K562 (cell line): ENCODE measurements around the gene FUT8. TPM values are rescaled to one million over a fixed set of nuclear protein-coding genes. Genes with fewer than 3 reads are reported as not detected.

Experiments
- ATAC-seq: fragments of 200-7000 bp; cut with Tn5 transposase; 3 replicates; pipeline ENCODE4 v1.9.1; 2020; ENCODE audit warnings: moderate library complexity
- BruUV-seq: library from RNA; stranded (reverse); fragments of 400-500 nt; replicated peaks from 2 replicates; lab custom pipeline; 2021; lab: Mats Ljungman, UMichigan
- CTCF ChIA-PET: fragments of 300-600 bp; formaldehyde crosslinking; extraction: SDS; loops from one replicate; lab custom pipeline; 2021; ENCODE audit warnings: low intra/inter-chr PET ratio; lab: Yijun Ruan, JAX
- POLR2A ChIA-PET: fragments of 300-600, 350-650 bp; sonication (Branson Sonifier 250); formaldehyde crosslinking; extraction: SDS; loops from one replicate; lab custom pipeline; 2021; ENCODE audit warnings: antibody characterized with exemption, inconsistent platforms; lab: Yijun Ruan, JAX
- DNase-seq, 4 experiments: peaks; one replicate each; pipeline versions ENCODE4 v3.0.0 to v3.0.0-alpha.2; 2011 to 2018; ENCODE audit warnings: low spot score in 3 of 4, mixed read lengths in 3 of 4; ENCODE audit errors: extremely low read depth in 1 of 4
- FAIRE-seq: peaks from 2 replicates; lab custom pipeline; 2011; peaks lifted over from hg19 to GRCh38; lab: Jason Lieb, UNC
- H2AFZ ChIP-seq: 2 replicates; pipeline ENCODE4 v1.6.0; 2011; ENCODE audit warnings: low read depth, low read length, control low read depth, inconsistent platforms
- H3K27ac ChIP-seq: fragments of 200-600 bp; 3 replicates; pipeline ENCODE4 v1.8.0; 2011; ENCODE audit warnings: low read depth, mild to moderate bottlenecking, control low read depth, inconsistent platforms, low read length, moderate library complexity, mixed read lengths; ENCODE audit errors: extremely low read depth
- H3K27me3 ChIP-seq, 2 experiments: fragments of 300-600 bp in 1 of 2; 2 replicates in 1 of 2; 3 replicates in 1 of 2; pipeline versions ENCODE4 v1.6.0 to v1.8.0; 2011; ENCODE audit warnings: inconsistent platforms in 2 of 2, low read length in 2 of 2, mild to moderate bottlenecking in 1 of 2, mixed read lengths in 1 of 2, moderate library complexity in 1 of 2; ENCODE audit not compliant: control insufficient read depth in 2 of 2, insufficient read depth in 2 of 2
- H3K36me3 ChIP-seq: fragments of 300-600 bp; 3 replicates; pipeline ENCODE4 v1.8.0; 2011; ENCODE audit warnings: mild to moderate bottlenecking, low read length, inconsistent platforms; ENCODE audit not compliant: control insufficient read depth, insufficient read depth
- H3K4me1 ChIP-seq, 2 experiments: fragments of 200-600 bp in 1 of 2; replicated peaks in 1 of 2; 2 replicates in 1 of 2; 3 replicates in 1 of 2; pipeline versions ENCODE4 v1.5.1 to v1.8.0; 2011; ENCODE audit warnings: inconsistent platforms in 2 of 2, low read length in 2 of 2, mild to moderate bottlenecking in 1 of 2, mixed read lengths in 1 of 2, moderate library complexity in 1 of 2; ENCODE audit not compliant: control insufficient read depth in 2 of 2, insufficient read depth in 2 of 2
- H3K4me2 ChIP-seq: 2 replicates; pipeline ENCODE4 v1.6.1; 2011; ENCODE audit warnings: low read length, control low read depth, inconsistent platforms, mixed read lengths; ENCODE audit not compliant: insufficient read depth
- H3K4me3 ChIP-seq: fragments of 200-600 bp; sonication (generic), shearing (Covaris generic); 2 replicates; pipeline ENCODE4 v1.5.1; 2016; ENCODE audit warnings: control low read depth, inconsistent platforms
- H3K79me2 ChIP-seq: fragments of 200-600 bp; 3 replicates; pipeline ENCODE4 v1.8.0; 2011; ENCODE audit warnings: low read length, inconsistent platforms; ENCODE audit not compliant: control insufficient read depth, insufficient read depth
- H3K9ac ChIP-seq, 2 experiments: 2 replicates each; pipeline versions ENCODE4 v1.6.0 to v1.6.1; 2011; ENCODE audit warnings: low read depth in 2 of 2, low read length in 2 of 2, control low read depth in 1 of 2, inconsistent platforms in 1 of 2, mild to moderate bottlenecking in 1 of 2, mixed read lengths in 1 of 2; ENCODE audit not compliant: insufficient read depth in 1 of 2
- H3K9me1 ChIP-seq: one replicate; pipeline ENCODE4 v1.6.0; 2011; ENCODE audit warnings: inconsistent platforms, mild to moderate bottlenecking, low read length, moderate library complexity; ENCODE audit not compliant: control insufficient read depth, insufficient read depth
- H3K9me3 ChIP-seq: replicated peaks from 2 replicates; pipeline ENCODE4 v1.5.1; 2011; ENCODE audit warnings: low read depth, low read length, inconsistent platforms; ENCODE audit not compliant: control insufficient read depth, insufficient read depth
- H4K20me1 ChIP-seq: replicated peaks from 2 replicates; pipeline ENCODE4 v1.6.1; 2011; ENCODE audit warnings: low read length, inconsistent platforms, mixed read lengths; ENCODE audit not compliant: control insufficient read depth, insufficient read depth
- ARHGAP35 ChIP-seq: fragments of 450-650 bp; IDR thresholded peaks from 2 replicates; pipeline ENCODE4 v1.6.1; 2018; ENCODE audit not compliant: partially characterized antibody
- CHD2 ChIP-seq: IDR thresholded peaks from 2 replicates; pipeline ENCODE4 v1.6.1; 2011; ENCODE audit warnings: low read depth, low read length
- FOXP1 ChIP-seq: sonication (generic); formaldehyde crosslinking; IDR thresholded peaks from 2 replicates; pipeline ENCODE4 v1.8.0; 2022; ENCODE audit warnings: mild to moderate bottlenecking, missing genetic modification reagents
- HOXB6 ChIP-seq: fragments of 250-450 bp; sonication (Bioruptor Pico); IDR thresholded peaks from 2 replicates; pipeline ENCODE4 v1.5.1; 2022; ENCODE audit warnings: mild to moderate bottlenecking, borderline replicate concordance
- NCOA2 ChIP-seq, 2 experiments: fragments of 450-650 bp; IDR thresholded peaks; 2 replicates each; pipeline ENCODE4 v1.6.1; 2018; ENCODE audit warnings: mild to moderate bottlenecking in 2 of 2, moderate library complexity in 1 of 2; ENCODE audit not compliant: partially characterized antibody in 2 of 2
- POLR3G ChIP-seq: IDR thresholded peaks from 2 replicates; pipeline ENCODE4 v1.6.1; 2011; ENCODE audit not compliant: insufficient read length, insufficient replicate concordance; ENCODE audit errors: extremely low read depth
- WGBS: fragments of 100-300 bp; shearing (Covaris generic); methylation state at CpG from one replicate; pipeline ENCODE4 v1.1.6; 2016; ENCODE audit warnings: low coverage, mixed read lengths; ENCODE audit not compliant: insufficient coverage; ENCODE audit errors: missing lambda C conversion rate; 5-methylcytosine and 5-hydroxymethylcytosine counted together
- in situ Hi-C: fragments of 300-500 bp; cut with MboI; formaldehyde crosslinking; loops from 4 replicates; pipeline ENCODE4 v1.15.0; 2018; ENCODE audit warnings: inconsistent platforms, mixed read lengths
- intact Hi-C: fragments of 100-400 bp; cut with micrococcal nuclease; formaldehyde crosslinking; loops from 2 replicates; pipeline ENCODE4 v1.14.2; 2022
- polyA plus RNA-seq, 8 experiments: library from polyadenylated mRNA; depleted of rRNA in 4 of 8; stranded (reverse) in 5 of 8; unstranded in 3 of 8; fragments of >200 nt; fragmentation: Nextera tagmentation in 2 of 8; fragmentation: Illumina TruSeq in 1 of 8; extraction: Ambion mirVana in 2 of 8; extraction: Trizol in 1 of 8; gene quantifications; 2 replicates each; pipeline versions ENCODE4 v1.2.1 to v1.2.3, GENCODE V29; 2011 to 2014; ENCODE audit warnings: inconsistent platforms in 1 of 8, missing spikeins in 1 of 8
- total RNA-seq, 7 experiments: library from RNA; depleted of rRNA in 6 of 7; stranded (reverse); fragments of >200 nt in 6 of 7; fragmentation: Illumina TruSeq in 2 of 7; extraction: Trizol in 2 of 7; gene quantifications; 2 replicates each; pipeline versions ENCODE4 v1.2.1 to v1.2.3, GENCODE V29; 2011 to 2021; ENCODE audit warnings: low replicate concordance in 1 of 7
- TF ChIP-seq, protein P1 (sequence below): sonication (generic); formaldehyde crosslinking; IDR thresholded peaks from 2 replicates; pipeline ENCODE4 v1.8.0; 2022; ENCODE audit warnings: missing genetic modification reagents, mild to moderate bottlenecking, moderate library complexity, borderline replicate concordance

Gene FUT8
- total and polyA plus RNA-seq, 9 of the 15 experiments (the other 6 are each of a cell fraction or from before 2014, with no cell fraction given): 4.1 to 15.2 (median 7.8) TPM

- intact Hi-C loops: no loop called here
- FAIRE-seq (no peak), DNase-seq (peak in 2 of 4 experiments; percentile 9 to 12), ATAC-seq (no peak)
- Histone ChIP-seq H4K20me1 (no peaks in the 10 kb centered on the region), H3K4me2 (no peak overlapping the region), H3K79me2 (no peaks in the 10 kb centered on the region), H3K9ac (no peak overlapping the region), H2AFZ (no peak overlapping the region), H3K9me3 (no peaks in the 10 kb centered on the region), H3K4me3 (no peak overlapping the region), H3K36me3 (no peaks in the 10 kb centered on the region), H3K27me3 (peaks cover 0 to 23% of the 10 kb centered on the region in 2 experiments; a peak in 2 of 5 replicates), H3K27ac (no peak overlapping the region), H3K9me1 (no peaks in the 10 kb centered on the region), H3K4me1 (no peaks in the 10 kb centered on the region; a peak in 1 of 5 replicates)
- in situ Hi-C loops: no loop called here
- CTCF ChIA-PET: no interaction called here
- TF ChIP-seq HOXB6 (CRISPR knock-in tag): no peak
- TF ChIP-seq, protein P1, sequence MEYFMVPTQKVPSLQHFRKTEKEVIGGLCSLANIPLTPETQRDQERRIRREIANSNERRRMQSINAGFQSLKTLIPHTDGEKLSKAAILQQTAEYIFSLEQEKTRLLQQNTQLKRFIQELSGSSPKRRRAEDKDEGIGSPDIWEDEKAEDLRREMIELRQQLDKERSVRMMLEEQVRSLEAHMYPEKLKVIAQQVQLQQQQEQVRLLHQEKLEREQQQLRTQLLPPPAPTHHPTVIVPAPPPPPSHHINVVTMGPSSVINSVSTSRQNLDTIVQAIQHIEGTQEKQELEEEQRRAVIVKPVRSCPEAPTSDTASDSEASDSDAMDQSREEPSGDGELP (CRISPR knock-in tag): no peak
- TF ChIP-seq ARHGAP35: no peak
- no peak for TF ChIP-seq CHD2
- TF ChIP-seq POLR3G: no peak
- TF ChIP-seq FOXP1 (CRISPR knock-in tag): no peak
- no peak for TF ChIP-seq NCOA2 (IDR thresholded peaks at IDR 0.05; ENCODE audit: partially characterized antibody in 2 of 2)
- BruUV-seq: no TSS peak
- POLR2A ChIA-PET: interaction anchor here (0.6 kb wide), 1 partner anchor 380 kb away, joined by 3 read pairs; no protein-coding TSS in a partner anchor
- WGBS: 4% methylated on average over 8 of the region's 14 CpGs
Measured at GRCh38 chr14:65791191-65791981, 378.9 kb downstream of the FUT8 start.
